GM19395 (cell line): ENCODE results near the gene ZNF414.
"Not testable (repeated sequence)": the region's sequence is repeated elsewhere in the genome, so short reads cannot be mapped to it uniquely, and the experiment has no call there.

ENCODE experiments used
- ATAC-seq: cut with Tn5 transposase; IDR thresholded peaks from one replicate; pipeline ENCODE4 v1.9.1; 2021; ENCODE audit warnings: mild to moderate bottlenecking, moderate library complexity; ENCODE audit not compliant: unreplicated experiment

ZNF414 gene

GRCh38 chr19:8518536-8518935 is 4.6 kb upstream of the ZNF414 start:
- ATAC-seq = no peak

- ATAC-seq = no peak
Measured at GRCh38 chr19:8517551-8518442, 3.8 kb upstream of the ZNF414 start.

- no peak for ATAC-seq
Measured at GRCh38 chr19:8515317-8515716, 1.4 kb upstream of the ZNF414 start.

GRCh38 chr19:8514505-8515009 is 590 bp upstream of the ZNF414 start:
- not testable (repeated sequence) for ATAC-seq

GRCh38 chr19:8513036-8513686 is 806 bp downstream of the ZNF414 start:
- ATAC-seq = no peak

GRCh38 chr19:8512115-8512967 is 1.6 kb downstream of the ZNF414 start:
- no peak for ATAC-seq

GRCh38 chr19:8511573-8512101 is 2.3 kb downstream of the ZNF414 start:
- no peak for ATAC-seq

GRCh38 chr19:8510589-8511115 is 3.3 kb downstream of the ZNF414 start:
- no peak for ATAC-seq

- no peak for ATAC-seq
Measured at GRCh38 chr19:8506402-8506957, 7.5 kb downstream of the ZNF414 start.

- ATAC-seq = peak; percentile 67
Measured at GRCh38 chr19:8505680-8506401, 8.1 kb downstream of the ZNF414 start.

- no peak for ATAC-seq
Measured at GRCh38 chr19:8504919-8505318, 9.0 kb downstream of the ZNF414 start.

GRCh38 chr19:8504171-8504570 is 9.8 kb downstream of the ZNF414 start:
- ATAC-seq = no peak

- no peak for ATAC-seq
Measured at GRCh38 chr19:8503510-8503909, 10.5 kb downstream of the ZNF414 start.

GRCh38 chr19:8501981-8502380 is 12.0 kb downstream of the ZNF414 start:
- no peak for ATAC-seq

- no peak for ATAC-seq
Measured at GRCh38 chr19:8501516-8501915, 12.5 kb downstream of the ZNF414 start.

GRCh38 chr19:8500158-8500557 is 13.8 kb downstream of the ZNF414 start:
- no peak for ATAC-seq

GRCh38 chr19:8499048-8499833 is 14.7 kb downstream of the ZNF414 start:
- no peak for ATAC-seq

GRCh38 chr19:8498295-8498694 is 15.7 kb downstream of the ZNF414 start:
- no peak for ATAC-seq

GRCh38 chr19:8494158-8494557 is 19.8 kb downstream of the ZNF414 start:
- no peak for ATAC-seq
